GM19468 (cell line): ENCODE results near the gene KLHL6.
"Not testable (repeated sequence)": the region's sequence is repeated elsewhere in the genome, so short reads cannot be mapped to it uniquely, and the experiment has no call there.

Source experiments
- ATAC-seq: cut with Tn5 transposase; IDR thresholded peaks from one replicate; pipeline ENCODE4 v1.9.1; 2021; ENCODE audit warnings: mild to moderate bottlenecking, moderate library complexity, moderate number of reproducible peaks; ENCODE audit not compliant: unreplicated experiment; ENCODE audit errors: extremely low read depth

KLHL6 gene

GRCh38 chr3:183511286-183512131 is 44.0 kb downstream of the KLHL6 start:
- ATAC-seq, result not testable (repeated sequence)

- no peak for ATAC-seq
Measured at GRCh38 chr3:183508821-183509220, 46.7 kb downstream of the KLHL6 start.

- no peak for ATAC-seq
Measured at GRCh38 chr3:183507551-183507950, 48.0 kb downstream of the KLHL6 start.

- no peak for ATAC-seq
Measured at GRCh38 chr3:183506674-183507320, 48.7 kb downstream of the KLHL6 start.

GRCh38 chr3:183504597-183504996 is 50.9 kb downstream of the KLHL6 start:
- no peak for ATAC-seq

- ATAC-seq, result no peak
Measured at GRCh38 chr3:183503746-183504145, 51.8 kb downstream of the KLHL6 start.

- no peak for ATAC-seq
Measured at GRCh38 chr3:183502237-183503181, 53.0 kb downstream of the KLHL6 start.

GRCh38 chr3:183500981-183501704 is 54.4 kb downstream of the KLHL6 start:
- no peak for ATAC-seq

GRCh38 chr3:183500319-183500718 is 55.2 kb downstream of the KLHL6 start:
- ATAC-seq, result no peak

GRCh38 chr3:183498634-183499033 is 56.9 kb downstream of the KLHL6 start:
- ATAC-seq, result no peak

GRCh38 chr3:183497313-183497712 is 58.2 kb downstream of the KLHL6 start:
- no peak for ATAC-seq

- ATAC-seq, result no peak
Measured at GRCh38 chr3:183496311-183496710, 59.2 kb downstream of the KLHL6 start.

GRCh38 chr3:183494341-183494740 is 61.2 kb downstream of the KLHL6 start:
- ATAC-seq, result no peak

- no peak for ATAC-seq
Measured at GRCh38 chr3:183493296-183494045, 62.0 kb downstream of the KLHL6 start.

- ATAC-seq, result no peak
Measured at GRCh38 chr3:183492849-183493179, 62.7 kb downstream of the KLHL6 start.

- no peak for ATAC-seq
Measured at GRCh38 chr3:183491923-183492848, 63.3 kb downstream of the KLHL6 start.

GRCh38 chr3:183491109-183491922 is 64.2 kb downstream of the KLHL6 start:
- ATAC-seq, result no peak
